Cardiac muscle cell (in vitro differentiated cells and primary cell): ENCODE data around the gene KPNA4. TPM values are rescaled to one million over a fixed set of nuclear protein-coding genes. Genes with fewer than 3 reads are reported as not detected.

Experiments used
- DNase-seq, 2 donors: peaks; one replicate each; pipeline versions ENCODE4 v3.0.0 to v3.0.0-alpha.2; 2010 to 2017; ENCODE audit warnings: low read depth in 1 of 2, low spot score in 1 of 2
- H3K27ac ChIP-seq: fragments of 200-600 bp; sonication (generic); 2 replicates; pipeline ENCODE4 v1.5.1; 2016
- H3K27me3 ChIP-seq: fragments of 200-600 bp; sonication (generic); 2 replicates; pipeline ENCODE4 v1.6.0; 2016; ENCODE audit warnings: control low read depth
- H3K36me3 ChIP-seq: fragments of 200-600 bp; sonication (generic); 2 replicates; pipeline ENCODE4 v1.5.1; 2016; ENCODE audit warnings: control low read depth
- H3K4me1 ChIP-seq: fragments of 200-600 bp; sonication (generic); 2 replicates; pipeline ENCODE4 v1.8.1; 2017; ENCODE audit warnings: low read depth, mild to moderate bottlenecking, mixed run types
- H3K4me3 ChIP-seq: fragments of 200-600 bp; sonication (generic); 2 replicates; pipeline ENCODE4 v1.5.1; 2016; ENCODE audit warnings: mild to moderate bottlenecking
- H3K9me3 ChIP-seq: fragments of 200-600 bp; sonication (generic); 2 replicates; pipeline ENCODE4 v1.5.1; 2017; ENCODE audit warnings: low read depth, mild to moderate bottlenecking, control low read depth
- polyA plus RNA-seq: library from polyadenylated mRNA; unstranded; fragments of >200 nt; fragmentation: Nextera tagmentation; extraction: Ambion mirVana; gene quantifications from 2 replicates; pipeline ENCODE4 v1.2.1, GENCODE V29; 2016
- total RNA-seq: library from RNA; depleted of rRNA; stranded (reverse); fragments of >200 nt; gene quantifications from 2 replicates; pipeline ENCODE4 v1.2.3, GENCODE V29; 2016
- TF ChIP-seq, protein P1 (sequence below): IDR thresholded peaks from 2 replicates; pipeline ENCODE4 v1.5.1; 2012; ENCODE audit warnings: low read depth, mild to moderate bottlenecking, low read length

Gene KPNA4
- total and polyA plus RNA-seq, 2 experiments from 2014 or later = 11.7 to 18.5 TPM

DNA sequence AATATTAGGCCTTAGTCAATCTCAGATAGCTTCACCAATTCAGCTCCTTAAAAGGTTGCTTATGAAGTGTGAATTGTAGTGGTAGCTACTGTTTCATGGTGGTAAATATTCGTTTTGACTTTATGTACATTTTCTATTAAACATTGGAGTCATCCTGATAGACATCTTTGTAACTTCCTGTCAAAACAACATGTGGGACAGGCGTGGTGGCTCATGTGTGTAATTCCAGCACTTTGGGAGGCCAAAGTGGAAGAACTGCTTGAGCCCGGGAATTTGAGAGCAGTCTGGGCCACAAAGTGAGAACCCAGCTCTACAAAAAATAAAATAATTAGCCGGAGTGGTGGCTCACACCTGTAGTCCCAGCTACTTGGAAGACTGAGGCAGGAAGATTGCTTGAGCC, 113.8 kb downstream of the KPNA4 start:
- Histone ChIP-seq H3K36me3 (no peaks in the 10 kb centered on the region), H3K9me3 (no peaks in the 10 kb centered on the region), H3K4me3 (no peak overlapping the region), H3K4me1 (no peaks in the 10 kb centered on the region), H3K27me3 (no peaks in the 10 kb centered on the region), H3K27ac (no peak overlapping the region)
- TF ChIP-seq, protein P1, sequence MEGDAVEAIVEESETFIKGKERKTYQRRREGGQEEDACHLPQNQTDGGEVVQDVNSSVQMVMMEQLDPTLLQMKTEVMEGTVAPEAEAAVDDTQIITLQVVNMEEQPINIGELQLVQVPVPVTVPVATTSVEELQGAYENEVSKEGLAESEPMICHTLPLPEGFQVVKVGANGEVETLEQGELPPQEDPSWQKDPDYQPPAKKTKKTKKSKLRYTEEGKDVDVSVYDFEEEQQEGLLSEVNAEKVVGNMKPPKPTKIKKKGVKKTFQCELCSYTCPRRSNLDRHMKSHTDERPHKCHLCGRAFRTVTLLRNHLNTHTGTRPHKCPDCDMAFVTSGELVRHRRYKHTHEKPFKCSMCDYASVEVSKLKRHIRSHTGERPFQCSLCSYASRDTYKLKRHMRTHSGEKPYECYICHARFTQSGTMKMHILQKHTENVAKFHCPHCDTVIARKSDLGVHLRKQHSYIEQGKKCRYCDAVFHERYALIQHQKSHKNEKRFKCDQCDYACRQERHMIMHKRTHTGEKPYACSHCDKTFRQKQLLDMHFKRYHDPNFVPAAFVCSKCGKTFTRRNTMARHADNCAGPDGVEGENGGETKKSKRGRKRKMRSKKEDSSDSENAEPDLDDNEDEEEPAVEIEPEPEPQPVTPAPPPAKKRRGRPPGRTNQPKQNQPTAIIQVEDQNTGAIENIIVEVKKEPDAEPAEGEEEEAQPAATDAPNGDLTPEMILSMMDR = no peak
- DNase-seq = no peak

DNA sequence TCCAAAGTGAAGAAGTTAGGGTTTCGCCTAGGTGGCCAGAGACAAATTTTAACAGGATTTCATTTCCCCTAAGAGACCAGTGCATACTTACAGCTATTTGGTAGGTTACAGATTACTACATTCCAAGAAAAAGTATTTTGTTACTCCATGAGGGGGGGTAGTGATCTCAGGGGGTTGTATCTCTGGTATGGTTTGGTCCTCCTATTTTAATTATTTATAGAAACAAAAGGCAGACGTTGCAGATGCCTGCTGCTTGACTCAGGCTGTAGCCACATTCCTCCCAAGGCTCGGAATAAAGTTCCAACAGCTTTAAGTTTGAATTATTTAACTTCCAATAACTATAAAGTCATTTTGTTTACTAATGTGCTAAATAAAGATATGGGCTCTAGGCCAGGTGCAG, 114.5 kb downstream of the KPNA4 start:
- DNase-seq = peak in 1 of 2 donors; percentile 74
- TF ChIP-seq, protein P1 = no peak
- H3K4me1 ChIP-seq = no peaks in the 10 kb centered on the region
- H3K4me3 ChIP-seq = no peak overlapping the region
- no peaks in the 10 kb centered on the region for H3K9me3 ChIP-seq
- H3K27me3 ChIP-seq = no peaks in the 10 kb centered on the region
- H3K27ac ChIP-seq = no peak overlapping the region
- no peaks in the 10 kb centered on the region for H3K36me3 ChIP-seq

DNA sequence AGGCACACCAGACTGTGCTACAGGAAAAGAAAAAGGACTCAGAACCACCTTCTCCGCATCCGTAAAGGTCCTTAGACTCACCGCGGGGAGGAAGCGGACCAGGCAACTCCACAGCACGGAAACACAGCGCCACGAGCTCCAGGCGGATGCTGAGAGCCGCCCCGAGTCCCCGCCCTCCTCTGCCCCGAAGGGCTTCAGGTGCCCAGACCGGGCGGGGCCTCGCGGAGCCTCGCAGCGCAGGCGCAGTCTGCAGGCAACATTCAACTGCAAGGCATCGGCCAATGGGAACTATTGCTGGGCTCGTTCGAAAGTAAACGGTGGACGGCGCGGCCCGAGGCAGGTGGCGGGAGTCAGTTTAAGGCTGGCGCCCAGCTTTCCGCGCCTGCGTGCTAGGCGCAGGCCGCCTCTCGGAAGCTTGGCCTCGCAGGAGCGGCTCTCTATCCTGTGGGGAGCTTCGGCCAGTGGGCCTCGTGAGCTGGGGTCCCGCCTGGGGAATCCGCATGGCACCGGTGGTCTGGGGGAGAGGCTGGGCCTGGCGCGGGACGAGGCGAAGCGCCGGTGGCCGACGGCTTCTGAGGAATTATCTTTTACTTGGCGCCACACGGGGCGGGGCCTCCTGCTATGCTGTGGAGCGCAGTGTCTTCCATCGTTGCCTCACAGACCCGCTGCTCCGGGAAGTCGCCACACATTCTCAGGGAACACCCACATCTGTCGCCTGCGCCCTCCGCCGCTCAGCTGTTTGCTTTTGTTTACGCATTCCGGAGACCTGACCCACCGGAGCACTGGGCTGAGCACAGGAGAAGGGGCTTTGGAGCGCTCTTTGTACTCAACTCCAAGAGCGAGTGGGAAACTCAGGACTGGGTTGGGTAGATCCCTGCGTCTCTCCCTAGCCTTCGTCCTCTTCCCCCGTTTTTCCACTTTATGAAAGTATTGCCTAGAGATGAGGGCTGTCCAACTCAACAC, 115.5 kb downstream of the KPNA4 start, which contains the start of gene TRIM59:
TSS of gene TRIM59 (minus strand) at position 151 of the 963 bp plus-strand sequence. CDS start 10,603 bp downstream, outside the sequence.
- H3K9me3 ChIP-seq = no peaks in the 10 kb centered on the region
- peak within 1 kb of the TSS; percentile 50 for H3K4me3 ChIP-seq
- TF ChIP-seq, protein P1 = peak; percentile 2
- H3K36me3 ChIP-seq = no peaks in the 10 kb centered on the region
- no peaks in the 10 kb centered on the region for H3K27me3 ChIP-seq
- no peaks in the 10 kb centered on the region for H3K4me1 ChIP-seq
- H3K27ac ChIP-seq = peak within 1 kb of the TSS; percentile 86
- peak; percentile 97 to 98 for DNase-seq

DNA sequence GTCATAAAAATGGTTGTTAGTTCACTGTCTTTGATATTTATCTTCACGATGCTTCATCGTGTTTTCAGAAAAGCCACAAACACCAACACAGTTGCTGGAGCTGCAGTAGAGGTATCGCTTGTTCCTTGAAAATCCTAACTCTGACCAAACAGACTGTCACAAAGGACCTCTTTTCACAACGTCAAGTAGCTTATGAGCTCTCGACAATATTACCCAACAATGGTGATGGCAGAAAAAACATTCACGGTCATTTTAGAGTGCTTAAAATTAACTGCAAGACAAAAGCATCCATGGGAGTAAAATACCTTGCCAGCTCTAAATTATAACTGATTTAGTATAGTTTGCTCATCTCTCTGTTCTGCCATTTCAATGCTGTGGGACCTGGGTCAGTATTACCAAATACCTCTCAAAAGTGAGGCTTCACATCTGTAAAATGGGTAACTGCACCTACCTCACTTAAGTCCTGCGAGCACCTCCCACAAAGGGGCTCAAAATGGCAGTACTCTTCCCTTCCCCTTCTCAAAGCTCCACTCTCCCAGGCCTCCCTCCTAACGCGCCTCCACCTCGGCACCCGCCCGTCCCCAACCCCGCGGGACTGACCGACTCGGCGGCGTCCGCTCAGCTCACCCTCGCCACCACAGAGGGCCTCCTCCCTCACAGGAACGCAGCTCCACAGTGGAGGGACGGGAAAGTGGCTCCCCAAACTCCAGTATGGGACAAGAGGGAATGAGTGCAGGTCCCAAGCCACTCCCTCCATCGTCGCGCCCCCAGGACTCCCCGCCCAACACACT, 116.3 kb downstream of the KPNA4 start:
- Histone ChIP-seq H3K4me3 (peak overlapping the region; percentile 50), H3K27ac (peak overlapping the region; percentile 86), H3K27me3 (no peaks in the 10 kb centered on the region), H3K9me3 (no peaks in the 10 kb centered on the region), H3K4me1 (no peaks in the 10 kb centered on the region), H3K36me3 (no peaks in the 10 kb centered on the region)
- DNase-seq = peak; percentile 17 to 65
- TF ChIP-seq, protein P1 = no peak

DNA sequence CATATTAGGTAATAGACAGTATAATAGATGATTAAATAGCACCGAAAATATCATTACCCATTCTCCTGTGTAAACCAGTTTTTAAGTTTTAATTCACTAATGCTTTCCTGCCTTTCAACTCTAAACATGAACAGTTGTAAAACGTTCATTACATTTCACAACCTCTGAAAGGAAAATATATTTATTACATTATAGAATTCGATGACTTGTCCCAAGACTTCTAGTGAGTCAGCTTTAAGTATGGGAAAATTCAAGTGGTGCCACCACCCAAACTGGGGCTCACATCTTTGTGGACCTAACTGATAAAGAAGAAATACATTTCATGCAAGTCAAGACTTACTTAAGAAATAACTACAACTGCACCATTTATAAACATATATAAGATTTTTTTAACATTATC, 117.8 kb downstream of the KPNA4 start:
- Histone ChIP-seq H3K9me3 (no peaks in the 10 kb centered on the region), H3K27ac (no peak overlapping the region), H3K27me3 (no peaks in the 10 kb centered on the region), H3K4me1 (no peaks in the 10 kb centered on the region), H3K4me3 (peak overlapping the region; percentile 50), H3K36me3 (no peaks in the 10 kb centered on the region)
- TF ChIP-seq, protein P1 = no peak
- peak in 1 of 2 donors; percentile 20 for DNase-seq
